Brain pericyte (primary cell): ENCODE measurements around the gene A4GALT.
"Not testable (repeated sequence)": the region's sequence is repeated elsewhere in the genome, so short reads cannot be mapped to it uniquely, and the experiment has no call there.

ENCODE experiments used
- DNase-seq: peaks from one replicate; pipeline ENCODE4 v3.0.0-alpha.2; 2012; ENCODE audit warnings: low read depth, low spot score

A4GALT gene

DNA sequence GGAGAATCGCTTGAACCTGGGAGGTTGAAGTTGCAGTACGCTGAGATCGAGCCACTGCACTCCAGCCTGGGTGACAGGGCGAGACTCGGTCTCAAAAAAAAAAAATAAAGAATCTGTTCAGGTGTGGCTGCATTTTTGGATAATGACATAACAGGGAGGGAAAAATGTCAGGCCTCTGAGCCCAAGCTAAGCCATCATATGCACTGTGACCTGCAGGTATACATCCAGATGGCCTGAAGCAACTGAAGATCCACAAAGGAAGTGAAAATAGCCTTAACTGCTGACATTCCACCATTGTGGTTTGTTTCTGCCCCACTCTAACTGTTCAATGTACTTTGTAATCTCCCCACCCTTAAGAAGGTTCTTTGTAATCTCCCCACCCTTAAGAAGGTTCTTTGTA is 19.6 kb upstream of the A4GALT start:
- DNase-seq: not testable (repeated sequence)

DNA sequence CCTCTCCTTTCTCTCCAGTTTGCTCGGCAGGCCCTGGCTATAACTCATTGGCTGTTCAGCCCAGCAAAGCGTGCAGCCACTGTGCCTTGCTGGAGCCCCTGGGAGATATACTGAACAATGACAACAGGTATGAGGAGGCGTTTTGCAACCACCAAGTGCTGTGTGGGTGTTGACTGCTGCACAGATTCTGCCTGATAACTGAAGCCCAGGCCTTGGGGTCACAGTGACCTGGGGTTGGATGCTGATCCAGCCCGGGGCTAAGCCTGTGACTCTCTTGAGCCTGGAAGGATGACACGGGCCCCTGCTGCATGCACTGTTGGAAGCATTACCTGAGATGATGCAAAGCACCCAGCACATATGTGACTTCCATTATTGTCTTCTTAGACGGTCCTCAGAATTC is 13.7 kb upstream of the A4GALT start:
- no peak for DNase-seq

DNA sequence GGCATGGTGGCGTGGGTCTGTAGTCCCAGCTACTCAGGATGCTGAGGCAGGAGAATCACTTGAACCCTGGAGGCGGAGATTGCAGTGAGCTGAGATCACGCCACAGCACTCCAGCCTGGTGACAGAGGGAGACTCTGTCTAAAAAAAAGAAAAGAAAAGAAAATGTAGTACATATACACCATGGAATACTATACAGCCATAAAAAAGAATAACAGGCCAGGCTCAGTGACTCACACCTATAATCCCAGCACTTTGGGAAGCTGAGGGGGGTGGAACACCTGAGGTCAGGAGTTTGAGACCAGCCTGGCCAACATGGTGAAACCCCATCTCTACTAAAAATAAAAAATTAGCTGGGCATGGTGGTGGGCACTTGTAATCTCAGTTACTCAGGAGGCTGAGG is 12.7 kb upstream of the A4GALT start:
- DNase-seq: not testable (repeated sequence)

DNA sequence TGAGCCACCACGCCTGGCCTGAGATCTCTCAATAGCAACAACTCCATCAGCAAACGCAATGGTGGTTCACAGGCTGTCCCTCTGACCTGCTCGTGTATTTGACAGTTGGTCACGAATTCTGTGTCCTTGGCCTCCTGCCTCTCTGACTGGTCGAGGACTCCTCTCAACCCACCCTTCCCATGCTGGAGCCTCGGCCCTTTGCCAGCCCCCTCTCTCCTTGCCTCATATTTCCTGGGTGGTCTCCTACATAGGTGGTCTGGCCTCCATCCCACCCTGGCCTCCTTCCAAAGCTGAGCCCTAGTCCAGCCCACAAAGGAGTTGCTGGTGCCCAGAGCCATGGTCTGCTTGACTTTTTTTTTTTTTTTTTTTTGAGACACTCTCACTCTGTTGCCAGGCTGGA is 11.4 kb upstream of the A4GALT start:
- DNase-seq: no peak

DNA sequence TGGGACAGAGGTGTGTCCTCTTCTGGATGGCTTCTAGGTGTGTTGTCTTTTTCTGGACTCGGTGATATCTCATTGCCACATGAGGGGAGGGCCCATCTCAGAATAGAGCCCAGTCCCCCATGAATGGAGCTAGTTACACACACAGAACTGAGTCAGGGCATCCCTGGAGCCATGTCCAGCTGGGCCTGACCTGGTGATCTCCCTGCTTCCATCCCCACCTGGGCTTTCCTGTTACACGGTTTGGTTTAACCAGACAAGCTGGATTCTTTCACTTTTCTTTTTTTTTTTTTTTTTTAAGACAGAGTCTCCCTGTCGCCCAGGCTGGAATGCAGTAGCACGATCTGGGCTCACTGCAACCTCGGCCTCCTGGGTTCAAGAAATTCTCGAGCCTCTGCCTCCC is 6.1 kb upstream of the A4GALT start:
- DNase-seq: no peak

DNA sequence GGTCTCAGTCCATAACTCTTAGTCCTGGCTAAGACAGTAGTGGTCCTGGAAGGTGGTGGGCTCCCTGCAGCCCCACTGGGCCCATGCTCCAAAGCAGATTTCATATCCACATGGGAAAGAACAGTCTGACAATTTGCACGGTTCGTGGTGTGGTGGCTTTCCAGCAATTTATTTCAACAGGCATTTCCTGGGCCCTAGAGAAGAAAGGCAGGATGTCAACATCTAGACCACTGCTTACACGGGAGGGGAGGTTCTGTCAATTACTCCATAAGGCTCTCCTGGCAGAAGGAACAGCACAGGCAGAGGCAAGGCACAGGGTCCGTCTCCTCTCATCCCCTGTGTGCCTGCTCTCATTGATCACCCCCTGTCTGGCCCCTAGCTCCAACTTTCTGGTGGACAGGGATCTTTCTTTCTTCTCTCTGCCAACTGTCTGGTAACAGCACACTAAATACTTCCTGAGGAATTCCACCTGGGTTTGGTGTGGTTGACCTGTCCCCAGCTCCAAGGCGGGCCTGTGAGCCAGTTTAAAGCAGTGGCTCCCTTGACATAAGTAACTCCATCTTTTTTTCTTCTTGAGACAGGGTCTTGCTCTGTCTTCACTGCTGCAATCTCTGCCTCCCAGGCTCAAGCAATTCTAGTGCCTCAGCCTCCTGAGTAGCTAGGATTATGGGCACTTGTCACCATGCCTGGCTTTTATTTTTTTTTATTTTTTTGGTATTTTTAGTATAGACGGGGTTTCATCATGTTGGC is 5.1 kb upstream of the A4GALT start:
- DNase-seq: no peak

DNA sequence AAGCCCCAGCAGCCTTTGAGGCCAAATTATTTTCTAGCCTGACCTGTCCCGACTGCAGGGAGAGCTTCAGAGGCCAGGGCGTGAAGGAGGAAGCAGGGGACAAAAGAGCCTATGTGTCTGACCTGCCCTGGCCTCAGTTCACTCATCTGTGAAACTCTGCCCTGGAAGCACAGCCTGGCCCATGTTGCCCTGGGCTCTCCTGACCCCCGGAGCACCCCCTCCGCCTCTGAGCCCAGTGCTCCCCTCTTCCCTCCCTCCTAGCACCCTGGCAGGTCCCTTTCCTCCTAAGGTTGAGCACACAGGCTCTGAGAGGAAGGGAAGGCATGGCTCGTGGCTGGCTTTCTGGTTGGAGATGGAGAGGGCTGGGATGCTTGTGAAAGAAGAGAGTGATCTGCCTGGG is 3.4 kb upstream of the A4GALT start:
- no peak for DNase-seq

DNA sequence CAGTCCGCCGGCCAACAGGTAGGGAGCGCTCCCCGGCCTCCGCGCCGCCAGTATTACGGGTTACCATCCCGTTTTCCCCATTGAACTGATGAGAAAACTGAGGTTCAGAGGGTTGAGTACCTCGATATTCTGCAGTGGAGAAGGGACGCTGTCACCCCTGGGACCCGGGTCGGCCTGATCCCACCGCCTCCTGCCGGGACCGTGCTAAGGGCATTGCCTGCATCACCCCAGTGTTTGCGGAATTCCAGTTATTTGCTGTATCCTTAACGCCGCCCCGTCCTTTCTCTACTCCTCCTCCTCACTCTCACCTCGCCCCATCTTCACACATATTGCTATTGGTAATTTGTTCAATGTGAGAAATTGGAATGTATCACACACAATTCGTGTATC is 370 bp upstream of the A4GALT start:
- no peak for DNase-seq

DNA sequence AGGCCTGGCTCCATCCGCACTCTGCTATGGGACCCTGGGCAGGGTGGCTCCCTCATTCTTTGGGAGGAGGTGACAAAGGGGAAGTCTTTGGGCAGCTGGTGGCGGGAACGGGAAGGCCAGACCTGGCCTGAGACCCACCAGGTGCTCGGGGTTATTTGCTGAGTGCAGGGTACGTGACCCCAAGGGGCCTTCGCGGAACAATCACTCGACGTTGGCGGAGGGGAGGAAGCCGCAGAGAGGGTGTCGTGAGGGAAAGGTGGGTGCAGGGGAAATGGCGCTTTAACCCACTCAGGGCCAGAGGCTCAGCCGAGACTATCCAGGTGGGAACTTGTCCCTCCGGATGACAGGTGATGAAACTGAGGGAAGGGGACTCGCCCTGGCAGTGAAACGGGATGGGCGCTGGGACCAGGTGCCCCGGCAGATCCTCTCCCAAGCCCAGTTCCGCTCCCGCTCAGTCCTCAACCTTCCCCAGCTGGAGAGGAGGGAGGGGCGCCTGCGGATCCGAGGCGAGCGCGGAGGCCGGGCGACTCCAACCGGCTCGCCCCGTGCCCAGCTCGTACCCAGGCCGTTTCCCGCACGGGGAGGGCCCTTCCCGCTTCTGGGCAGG is 911 bp downstream of the A4GALT start:
- DNase-seq: no peak

DNA sequence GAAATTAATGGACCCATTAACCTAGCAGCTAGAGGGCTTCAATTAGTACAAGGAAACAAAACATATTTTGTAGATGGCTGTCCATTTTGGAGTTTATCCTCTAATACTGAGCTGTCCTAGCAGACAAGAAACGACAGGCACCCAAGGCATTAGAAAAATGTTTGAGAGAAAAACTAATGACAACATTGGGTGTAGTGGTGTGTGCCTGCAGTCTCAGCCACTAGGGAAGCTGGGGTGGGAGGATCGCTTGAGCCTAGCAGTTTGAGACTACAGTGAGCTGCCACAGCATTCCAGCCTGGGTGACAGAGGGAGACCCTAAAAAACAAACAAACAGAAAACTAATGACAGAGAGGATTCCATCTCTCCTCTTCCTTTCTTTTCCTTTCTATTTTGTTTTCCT is 1.5 kb downstream of the A4GALT start:
- DNase-seq: no peak

DNA sequence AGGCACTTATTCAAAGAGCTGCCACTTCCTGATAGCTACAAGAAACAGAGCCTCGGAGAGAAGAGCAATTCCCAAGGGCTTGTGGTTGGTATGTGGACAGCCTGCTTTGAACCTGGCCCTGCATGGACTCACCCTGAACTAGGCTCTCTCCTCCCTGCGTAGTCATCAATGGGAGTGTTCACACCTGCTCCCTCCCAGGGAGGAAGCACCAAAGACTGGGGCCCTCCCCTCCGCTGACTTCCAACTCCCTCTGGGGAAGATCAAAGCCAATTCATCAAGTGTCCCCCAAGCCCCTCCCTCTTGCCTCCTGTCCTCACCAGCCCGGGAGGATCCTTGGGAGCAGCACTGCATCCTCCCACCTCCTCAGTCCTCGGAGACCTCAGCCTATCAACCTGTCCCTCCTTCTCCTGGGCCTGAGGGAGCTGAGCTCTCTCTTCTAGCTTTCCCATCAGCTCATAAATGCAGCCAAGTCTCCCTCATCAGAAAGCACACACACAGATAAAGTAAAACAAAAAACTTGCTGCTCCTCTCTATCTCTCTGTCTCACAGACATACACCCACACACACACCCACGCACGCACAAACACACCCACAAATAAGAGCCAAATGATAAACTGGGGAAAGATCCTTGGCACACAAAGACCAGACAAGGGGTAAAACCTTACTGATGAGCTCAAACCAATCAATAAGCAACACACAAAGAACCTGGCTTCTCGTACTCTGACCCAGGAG is 3.3 kb downstream of the A4GALT start:
- no peak for DNase-seq

DNA sequence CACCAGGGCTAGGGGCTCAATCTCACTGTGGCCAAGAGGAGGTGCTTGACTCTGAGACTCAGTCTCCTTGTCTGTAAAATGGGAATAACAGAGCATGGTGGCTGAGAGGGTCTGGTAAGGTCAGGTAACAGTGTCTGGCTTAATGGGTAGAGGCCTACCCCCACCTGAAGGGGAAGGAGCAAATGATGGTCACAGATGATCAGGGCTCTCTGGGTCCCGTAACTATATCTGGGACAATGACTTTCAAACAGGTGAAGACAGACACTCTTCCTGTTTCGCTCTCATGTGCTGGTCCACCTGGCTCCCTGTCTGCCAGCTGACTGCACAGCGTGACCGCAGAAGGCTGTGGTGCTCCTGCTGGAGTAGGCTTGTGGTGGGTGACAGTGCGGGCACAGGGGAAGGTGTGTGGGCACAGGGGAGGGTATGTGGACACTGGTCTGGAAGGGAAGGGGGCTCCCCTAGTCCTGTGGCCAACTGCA is 4.0 kb downstream of the A4GALT start:
- DNase-seq: no peak

DNA sequence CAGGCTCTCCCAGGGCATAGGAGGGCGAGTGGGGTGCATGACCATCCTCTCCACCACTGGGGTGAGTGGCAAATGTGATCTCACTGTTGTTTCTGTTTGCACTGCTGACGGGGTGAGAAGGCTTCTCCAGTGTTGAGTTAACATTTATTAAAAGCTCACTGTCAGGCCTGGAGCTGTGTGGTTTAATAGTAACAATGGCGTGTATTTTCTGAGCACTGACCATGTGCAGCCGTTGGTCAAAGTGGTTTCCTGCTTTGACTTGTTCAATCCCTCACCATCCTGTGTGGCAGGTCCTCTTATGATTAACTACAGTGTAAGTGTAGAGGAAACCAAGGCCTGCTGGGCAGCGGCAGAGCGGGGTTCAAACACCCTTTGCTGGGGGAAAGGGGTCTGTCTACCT is 4.4 kb downstream of the A4GALT start:
- no peak for DNase-seq

DNA sequence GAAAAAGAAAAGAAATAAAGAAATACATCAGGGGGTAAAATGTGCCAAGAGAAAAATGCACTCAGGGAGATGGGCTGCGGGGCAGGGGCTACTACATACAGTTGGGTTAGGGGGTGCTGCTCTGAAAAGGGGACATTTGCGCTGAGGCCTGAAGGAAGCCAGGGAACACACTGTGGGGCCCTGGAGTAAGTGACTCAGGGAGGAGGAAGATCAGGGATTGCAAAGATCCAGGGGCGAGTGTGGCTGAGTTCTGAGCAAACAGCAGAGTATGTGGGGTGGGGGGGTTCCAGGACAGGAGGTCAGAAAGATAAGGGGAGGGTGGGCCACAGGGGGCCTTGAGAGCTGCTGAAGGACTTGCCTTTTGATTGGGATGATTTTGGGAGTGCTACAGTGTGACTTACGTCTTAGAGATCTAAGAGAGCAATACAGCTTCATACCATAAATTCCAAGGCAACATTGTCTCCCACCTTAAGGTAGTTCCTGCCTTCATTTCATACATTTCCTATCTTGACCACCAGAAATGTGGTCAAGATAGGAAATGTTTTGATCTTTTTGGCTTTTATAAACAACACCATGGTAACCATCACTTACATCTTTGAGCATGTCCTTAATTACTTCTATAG is 5.8 kb downstream of the A4GALT start:
- no peak for DNase-seq

DNA sequence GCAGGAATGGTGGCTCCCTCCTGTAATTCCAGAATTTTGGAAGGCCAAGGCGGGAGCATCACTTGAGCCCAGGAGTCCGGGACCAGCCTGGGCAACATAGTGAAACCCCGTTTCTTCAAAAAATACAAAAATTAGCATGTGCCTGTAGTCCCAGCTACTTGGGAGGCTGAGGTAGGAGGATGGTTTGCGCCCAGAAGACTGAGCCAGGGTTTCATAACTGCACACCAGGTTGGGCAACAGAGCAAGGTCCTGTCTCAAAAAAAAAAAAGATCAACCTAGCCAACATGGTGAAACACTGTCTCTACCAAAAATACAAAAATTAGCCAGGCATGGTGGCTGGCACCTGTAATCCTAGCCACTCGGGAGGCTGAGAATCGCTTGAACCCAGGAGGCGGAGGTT is 6.4 kb downstream of the A4GALT start:
- DNase-seq: no peak

DNA sequence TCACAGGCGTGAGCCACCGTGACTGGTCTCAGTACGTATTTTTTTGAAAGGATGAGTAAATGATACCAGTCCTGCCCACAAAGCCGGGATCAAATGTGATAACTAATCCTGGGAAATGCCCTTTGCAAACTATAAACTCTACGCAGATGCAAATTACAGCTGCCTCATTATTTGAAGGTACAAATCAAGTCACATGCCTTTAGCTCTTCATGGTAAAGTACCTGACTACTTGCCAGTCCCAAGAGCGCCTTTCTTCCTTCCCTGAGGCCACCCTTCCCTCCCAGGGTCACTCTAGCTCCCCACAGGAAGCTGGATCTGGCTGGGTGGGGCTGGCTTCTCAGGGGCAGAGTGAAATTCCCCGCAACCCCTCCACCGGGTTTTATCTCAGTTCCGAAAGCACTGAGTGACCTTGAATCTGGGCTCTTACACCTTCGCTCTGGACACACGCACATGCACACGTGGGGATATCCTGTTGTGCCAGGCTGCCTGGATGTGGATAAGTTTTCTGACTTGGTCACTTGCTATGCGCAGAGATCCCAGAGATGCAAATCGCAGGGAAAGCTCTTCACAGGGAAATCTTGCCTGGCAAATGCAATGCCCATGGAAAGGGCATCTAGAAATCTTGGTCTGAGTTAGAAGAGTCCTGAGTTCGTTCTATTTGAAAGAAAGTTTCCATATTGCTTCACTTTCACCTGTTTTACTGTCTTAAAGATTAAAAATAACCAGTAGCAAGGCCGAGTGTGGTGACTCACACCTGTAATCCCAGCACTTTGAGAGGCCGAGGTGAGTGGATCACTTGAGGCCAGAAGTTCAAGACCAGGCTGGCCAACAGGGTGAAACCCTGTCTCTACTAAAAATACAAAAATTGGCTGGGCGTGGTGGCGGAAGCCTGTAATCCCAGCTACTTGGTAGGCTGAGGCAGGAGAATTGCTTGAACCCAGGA is 8.5 kb downstream of the A4GALT start:
- no peak for DNase-seq

DNA sequence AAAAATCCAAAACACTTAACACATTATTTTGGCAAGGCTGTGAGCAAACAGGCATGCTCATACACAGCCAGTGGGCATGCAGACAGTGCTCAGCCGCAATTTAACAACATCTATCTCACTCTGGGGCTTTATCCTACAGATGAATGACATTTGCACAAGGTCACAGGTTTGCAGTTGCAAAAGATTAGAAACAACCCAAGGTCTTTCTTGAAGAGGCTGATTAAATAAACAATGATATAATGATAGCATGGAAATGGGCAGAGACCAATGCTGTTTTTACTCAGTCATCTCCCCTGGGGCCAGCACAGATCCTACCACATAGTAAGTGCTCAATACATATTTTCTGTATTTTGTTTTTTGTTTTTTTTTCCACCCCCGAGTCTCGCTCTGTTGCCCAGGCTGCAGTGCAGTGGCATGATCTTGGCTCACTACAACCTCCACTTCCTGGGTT is 9.4 kb downstream of the A4GALT start:
- no peak for DNase-seq

DNA sequence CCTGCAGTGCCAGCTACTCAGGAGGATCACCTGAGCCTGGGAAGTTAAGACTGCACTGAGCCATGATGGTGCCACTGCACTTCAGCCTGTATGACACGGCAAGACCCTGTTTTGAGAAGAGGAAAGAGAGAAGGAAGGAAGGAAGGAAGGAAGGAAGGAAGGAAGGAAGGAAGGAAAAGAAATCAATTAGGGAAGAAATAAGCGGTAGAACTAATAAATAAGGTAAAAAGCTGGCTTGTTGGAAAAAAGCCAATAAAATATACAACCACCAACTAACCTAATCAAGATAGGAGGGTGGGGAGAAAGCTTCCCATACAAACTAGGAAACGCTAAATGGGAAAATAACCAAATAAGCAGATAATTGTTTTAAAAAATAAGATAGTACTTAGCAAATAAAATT is 12.3 kb downstream of the A4GALT start:
- DNase-seq: no peak

DNA sequence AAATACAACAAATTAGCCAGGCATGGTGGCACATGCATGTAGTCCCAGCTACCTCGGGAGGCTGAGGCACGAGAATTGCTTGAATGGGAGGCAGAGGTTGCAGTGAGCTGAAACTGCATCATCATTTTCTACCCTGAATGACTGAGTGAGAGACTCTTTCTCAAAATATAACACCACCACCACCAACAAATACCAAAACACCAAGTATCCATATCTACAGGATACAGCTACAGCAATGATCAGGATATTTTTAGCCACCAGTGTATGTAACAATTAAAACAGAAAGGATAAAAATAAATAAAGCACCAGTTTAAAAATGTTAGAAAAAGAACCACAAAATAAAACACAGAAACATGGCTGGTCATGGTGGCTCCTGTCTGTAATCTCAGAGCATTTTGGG is 13.2 kb downstream of the A4GALT start:
- DNase-seq: no peak

DNA sequence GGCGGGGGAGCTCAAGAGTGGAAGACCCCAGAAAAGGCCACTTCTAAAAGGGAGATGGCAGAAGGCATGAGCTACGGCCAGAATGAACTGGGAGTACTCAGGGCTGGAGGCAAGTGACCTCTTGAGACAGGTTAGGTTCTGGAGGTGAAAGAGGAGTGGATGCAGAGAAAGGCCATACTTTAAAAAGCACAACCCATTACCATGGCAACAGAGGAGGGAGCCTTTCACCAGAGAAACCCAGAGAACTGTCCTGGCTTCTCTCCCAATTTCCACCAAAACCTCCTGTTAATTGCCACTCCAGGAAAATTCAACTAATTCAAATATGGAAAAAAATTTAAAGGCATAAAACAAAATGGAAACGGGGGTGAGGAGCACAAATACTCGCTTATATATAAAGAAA is 15.8 kb downstream of the A4GALT start:
- DNase-seq: no peak

DNA sequence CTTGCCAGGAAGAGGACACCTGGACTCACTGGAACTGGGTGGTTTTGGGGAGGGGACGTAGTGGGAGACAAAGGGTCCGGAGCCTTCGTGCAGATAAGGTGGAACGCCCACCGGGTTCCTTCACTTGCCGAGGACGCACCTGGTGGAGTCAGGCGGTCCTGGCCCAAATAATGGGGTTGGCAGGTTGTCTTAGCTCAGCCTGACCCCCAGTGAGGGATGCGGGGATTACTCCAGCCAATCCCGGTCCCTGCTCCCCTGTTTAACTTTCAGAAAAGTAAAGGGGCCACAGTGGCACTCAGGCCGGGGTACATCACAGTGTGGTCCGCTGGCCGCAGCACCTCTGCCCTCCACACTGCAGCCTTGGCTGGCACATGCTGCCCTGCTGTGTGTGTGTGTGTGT is 18.0 kb downstream of the A4GALT start:
- DNase-seq: no peak
